GM12878 (cell line): ENCODE data around the gene SRP14. TPM values are rescaled to one million over a fixed set of nuclear protein-coding genes. Genes with fewer than 3 reads are reported as not detected.

Experiments used
- ASH2L ChIP-seq: fragments of 300-600, 200-600 bp; sonication (generic); IDR thresholded peaks from 2 replicates; pipeline ENCODE4 v1.6.1; 2017; ENCODE audit warnings: low read depth, mild to moderate bottlenecking, borderline replicate concordance
- BHLHE40 ChIP-seq, 2 experiments: fragments of 450-650 bp in 1 of 2; IDR thresholded peaks; 2 replicates each; pipeline ENCODE4 v1.6.1; 2011 to 2017; ENCODE audit warnings: low read depth in 2 of 2, borderline replicate concordance in 1 of 2, improper control_type of control experiment in 1 of 2, low read length in 1 of 2, mild to moderate bottlenecking in 1 of 2
- CBX3 ChIP-seq: fragments of 200-600 bp; sonication (generic); IDR thresholded peaks from 2 replicates; pipeline ENCODE4 v1.6.1; 2016; ENCODE audit warnings: low read depth, borderline replicate concordance
- CHD2 ChIP-seq: IDR thresholded peaks from 2 replicates; pipeline ENCODE4 v1.6.1; 2011; ENCODE audit warnings: low read depth, low read length, improper control_type of control experiment, borderline replicate concordance
- DPF2 ChIP-seq: fragments of 450-650 bp; IDR thresholded peaks from 2 replicates; pipeline ENCODE4 v1.6.1; 2017; ENCODE audit warnings: mild to moderate bottlenecking
- EED ChIP-seq: sonication (generic); IDR thresholded peaks from 2 replicates; pipeline ENCODE4 v1.6.1; 2016; ENCODE audit warnings: antibody characterized with exemption, low read depth
- ESRRA ChIP-seq: IDR thresholded peaks from 2 replicates; pipeline ENCODE4 v1.6.1; 2012; ENCODE audit warnings: mild to moderate bottlenecking, low read length, improper control_type of control experiment
- EZH2 ChIP-seq: IDR thresholded peaks from 2 replicates; pipeline ENCODE4 v1.6.1; 2012; ENCODE audit warnings: low read depth, mild to moderate bottlenecking, control low read depth, inconsistent platforms, low read length, borderline replicate concordance; ENCODE audit not compliant: control insufficient read depth
- HDGF ChIP-seq: fragments of 450-650 bp; IDR thresholded peaks from 2 replicates; pipeline ENCODE4 v1.6.1; 2016; ENCODE audit warnings: antibody characterized with exemption
- IRF3 ChIP-seq: fragments of 450-650 bp; IDR thresholded peaks from 2 replicates; pipeline ENCODE4 v1.6.1; 2014; ENCODE audit warnings: mild to moderate bottlenecking
- NFIC ChIP-seq: IDR thresholded peaks from 2 replicates; pipeline ENCODE4 v1.6.1; 2012; ENCODE audit warnings: low read depth, mild to moderate bottlenecking, inconsistent platforms, low read length, moderate library complexity
- NFYB ChIP-seq: IDR thresholded peaks from 2 replicates; pipeline ENCODE4 v1.6.1; 2011; ENCODE audit warnings: low read depth, mild to moderate bottlenecking, low read length, improper control_type of control experiment, moderate library complexity; ENCODE audit not compliant: insufficient read depth
- RAD21 ChIP-seq: IDR thresholded peaks from 2 replicates; pipeline ENCODE4 v1.6.1; 2011; ENCODE audit warnings: mild to moderate bottlenecking, low read depth, low read length, moderate library complexity; ENCODE audit not compliant: insufficient read depth
- RBBP5 ChIP-seq: fragments of 200-600 bp; sonication (generic); conservative IDR thresholded peaks from 2 replicates; pipeline ENCODE4 v1.6.1; 2016
- RELB ChIP-seq: fragments of 450-650 bp; IDR thresholded peaks from 2 replicates; pipeline ENCODE4 v1.6.1; 2017; ENCODE audit warnings: low read depth, mild to moderate bottlenecking, moderate library complexity
- SPI1 ChIP-seq: IDR thresholded peaks from 2 replicates; pipeline ENCODE4 v1.6.1; 2011; ENCODE audit warnings: low read depth, mild to moderate bottlenecking, low read length, moderate library complexity, borderline replicate concordance; ENCODE audit not compliant: insufficient read depth
- SRF ChIP-seq, 2 experiments: IDR thresholded peaks; 2 replicates each; pipeline ENCODE4 v1.6.1; 2011; ENCODE audit warnings: low read depth in 2 of 2, low read length in 2 of 2, mild to moderate bottlenecking in 1 of 2, moderate library complexity in 1 of 2
- TAF1 ChIP-seq: IDR thresholded peaks from 2 replicates; pipeline ENCODE4 v1.6.1; 2011; ENCODE audit warnings: mild to moderate bottlenecking, low read depth, low read length, borderline replicate concordance
- TCF3 ChIP-seq: IDR thresholded peaks from 2 replicates; pipeline ENCODE4 v1.6.1; 2012; ENCODE audit warnings: low read depth, mild to moderate bottlenecking, low read length, borderline replicate concordance; ENCODE audit not compliant: insufficient read depth
- ZNF24 ChIP-seq: fragments of 450-650 bp; IDR thresholded peaks from 2 replicates; pipeline ENCODE4 v1.6.1; 2017; ENCODE audit warnings: antibody characterized with exemption, mild to moderate bottlenecking
- polyA plus RNA-seq, 11 experiments: library from polyadenylated mRNA; depleted of rRNA in 4 of 11; unstranded in 6 of 11; stranded (reverse) in 5 of 11; fragments of >200 nt; fragmentation: Nextera tagmentation in 4 of 11; fragmentation: Illumina TruSeq in 1 of 11; extraction: Ambion mirVana in 4 of 11; extraction: Trizol in 1 of 11; gene quantifications; 1 replicate in 1 of 11; 2 replicates in 10 of 11; pipeline versions ENCODE4 v1.2.1 to v1.2.3, GENCODE V29; 2011 to 2016; ENCODE audit warnings: inconsistent platforms in 2 of 11, missing spikeins in 2 of 11, low read depth in 1 of 11
- total RNA-seq, 4 experiments: library from RNA; depleted of rRNA in 3 of 4; stranded (reverse); fragments of >200 nt in 3 of 4; fragmentation: Illumina TruSeq in 1 of 4; extraction: Trizol in 1 of 4; gene quantifications; 2 replicates each; pipeline versions ENCODE4 v1.2.1 to v1.2.3, GENCODE V29; 2013 to 2021
- TF ChIP-seq, protein P1 (sequence below): IDR thresholded peaks from 2 replicates; pipeline ENCODE4 v1.6.1; 2011; ENCODE audit warnings: borderline replicate concordance, low read depth, mild to moderate bottlenecking, moderate library complexity, low read length; ENCODE audit not compliant: insufficient read depth, poor library complexity, severe bottlenecking
- TF ChIP-seq, protein P2 (sequence below): fragments of 450-650 bp; IDR thresholded peaks from 2 replicates; pipeline ENCODE4 v1.6.1; 2017; ENCODE audit warnings: mild to moderate bottlenecking, moderate library complexity

Gene SRP14
- total and polyA plus RNA-seq, 10 of the 15 experiments (the other 5 are each of a cell fraction or from before 2014, with no cell fraction given): 141 to 1,182 (median 493) TPM

GRCh38 chr15:40082195-40082883 is 43.4 kb upstream of the SRP14 start (continued):
- TF ChIP-seq DPF2 (peak; percentile 50; the same call in 1 of the 2 replicates), ZNF24 (no peak), CHD2 (no peak), ESRRA (no peak), ASH2L (no peak), IRF3 (no peak), TAF1 (no peak), HDGF (no peak), NFYB (no peak), SPI1 (peak; percentile 65), EED (no peak), SRF (IDR thresholded peaks at IDR 0.05; ENCODE audit: low read depth in 2 of 2, low read length in 2 of 2) (no peak), CBX3 (no peak), NFIC (no peak), TCF3 (no peak), RELB (peak; percentile 50; the same call in 1 of the 2 replicates), RBBP5 (no peak), EZH2 (no peak), BHLHE40 (IDR thresholded peaks at IDR 0.05; ENCODE audit: borderline replicate concordance in 1 of 2, low read depth in 2 of 2, low read length in 1 of 2) (peak; percentile 72 to 83), RAD21 (no peak)
- TF ChIP-seq, protein P1, sequence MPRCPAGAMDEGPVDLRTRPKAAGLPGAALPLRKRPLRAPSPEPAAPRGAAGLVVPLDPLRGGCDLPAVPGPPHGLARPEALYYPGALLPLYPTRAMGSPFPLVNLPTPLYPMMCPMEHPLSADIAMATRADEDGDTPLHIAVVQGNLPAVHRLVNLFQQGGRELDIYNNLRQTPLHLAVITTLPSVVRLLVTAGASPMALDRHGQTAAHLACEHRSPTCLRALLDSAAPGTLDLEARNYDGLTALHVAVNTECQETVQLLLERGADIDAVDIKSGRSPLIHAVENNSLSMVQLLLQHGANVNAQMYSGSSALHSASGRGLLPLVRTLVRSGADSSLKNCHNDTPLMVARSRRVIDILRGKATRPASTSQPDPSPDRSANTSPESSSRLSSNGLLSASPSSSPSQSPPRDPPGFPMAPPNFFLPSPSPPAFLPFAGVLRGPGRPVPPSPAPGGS: no peak
- TF ChIP-seq, protein P2, sequence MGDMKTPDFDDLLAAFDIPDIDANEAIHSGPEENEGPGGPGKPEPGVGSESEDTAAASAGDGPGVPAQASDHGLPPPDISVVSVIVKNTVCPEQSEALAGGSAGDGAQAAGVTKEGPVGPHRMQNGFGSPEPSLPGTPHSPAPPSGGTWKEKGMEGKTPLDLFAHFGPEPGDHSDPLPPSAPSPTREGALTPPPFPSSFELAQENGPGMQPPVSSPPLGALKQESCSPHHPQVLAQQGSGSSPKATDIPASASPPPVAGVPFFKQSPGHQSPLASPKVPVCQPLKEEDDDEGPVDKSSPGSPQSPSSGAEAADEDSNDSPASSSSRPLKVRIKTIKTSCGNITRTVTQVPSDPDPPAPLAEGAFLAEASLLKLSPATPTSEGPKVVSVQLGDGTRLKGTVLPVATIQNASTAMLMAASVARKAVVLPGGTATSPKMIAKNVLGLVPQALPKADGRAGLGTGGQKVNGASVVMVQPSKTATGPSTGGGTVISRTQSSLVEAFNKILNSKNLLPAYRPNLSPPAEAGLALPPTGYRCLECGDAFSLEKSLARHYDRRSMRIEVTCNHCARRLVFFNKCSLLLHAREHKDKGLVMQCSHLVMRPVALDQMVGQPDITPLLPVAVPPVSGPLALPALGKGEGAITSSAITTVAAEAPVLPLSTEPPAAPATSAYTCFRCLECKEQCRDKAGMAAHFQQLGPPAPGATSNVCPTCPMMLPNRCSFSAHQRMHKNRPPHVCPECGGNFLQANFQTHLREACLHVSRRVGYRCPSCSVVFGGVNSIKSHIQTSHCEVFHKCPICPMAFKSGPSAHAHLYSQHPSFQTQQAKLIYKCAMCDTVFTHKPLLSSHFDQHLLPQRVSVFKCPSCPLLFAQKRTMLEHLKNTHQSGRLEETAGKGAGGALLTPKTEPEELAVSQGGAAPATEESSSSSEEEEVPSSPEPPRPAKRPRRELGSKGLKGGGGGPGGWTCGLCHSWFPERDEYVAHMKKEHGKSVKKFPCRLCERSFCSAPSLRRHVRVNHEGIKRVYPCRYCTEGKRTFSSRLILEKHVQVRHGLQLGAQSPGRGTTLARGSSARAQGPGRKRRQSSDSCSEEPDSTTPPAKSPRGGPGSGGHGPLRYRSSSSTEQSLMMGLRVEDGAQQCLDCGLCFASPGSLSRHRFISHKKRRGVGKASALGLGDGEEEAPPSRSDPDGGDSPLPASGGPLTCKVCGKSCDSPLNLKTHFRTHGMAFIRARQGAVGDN: peak; percentile 99
